BJ (cell line): ENCODE data around the gene KBTBD12. TPM values are rescaled to one million over a fixed set of nuclear protein-coding genes. Genes with fewer than 3 reads are reported as not detected.

Source experiments
- CTCF ChIA-PET: fragments of 350-600 bp; formaldehyde crosslinking; extraction: SDS; loops from one replicate; lab custom pipeline; 2021; ENCODE audit warnings: antibody characterized with exemption, inconsistent platforms; lab: Yijun Ruan, JAX
- POLR2A ChIA-PET: fragments of 300-600 bp; sonication (Branson Sonifier 250); formaldehyde crosslinking; extraction: SDS; loops from one replicate; lab custom pipeline; 2021; ENCODE audit warnings: antibody characterized with exemption; lab: Charles Lee
- DNase-seq: peaks from one replicate; pipeline ENCODE4 v3.0.0-alpha.2; 2011; ENCODE audit warnings: low read depth
- H3K27me3 ChIP-seq: 2 replicates; pipeline ENCODE4 v1.6.0; 2011; ENCODE audit warnings: low read length; ENCODE audit not compliant: control insufficient read depth, insufficient read depth
- H3K36me3 ChIP-seq: 2 replicates; pipeline ENCODE4 v1.5.1; 2011; ENCODE audit warnings: low read length; ENCODE audit not compliant: control insufficient read depth, insufficient read depth
- H3K4me3 ChIP-seq: 2 replicates; pipeline ENCODE4 v1.5.1; 2011; ENCODE audit warnings: low read depth, mild to moderate bottlenecking, control low read depth, low read length
- CTCF ChIP-seq: IDR thresholded peaks from 2 replicates; pipeline ENCODE4 v1.5.1; 2011; ENCODE audit warnings: low read depth, mild to moderate bottlenecking, control low read depth, inconsistent platforms, low read length, moderate library complexity; ENCODE audit not compliant: insufficient read depth
- polyA plus RNA-seq: library from polyadenylated mRNA; depleted of rRNA; stranded (reverse); fragments of >200 nt; gene quantifications from 2 replicates; pipeline ENCODE4 v1.2.3, GENCODE V29; 2011

The KBTBD12 gene
- polyA plus RNA-seq, 1 experiment = not detected

GRCh38 chr3:127981097-127981496 lies 66.1 kb downstream of the KBTBD12 start:
- POLR2A ChIA-PET = no interaction called here
- CTCF ChIA-PET = interaction anchor here (1.5 to 2.2 kb wide), 2 partner anchors 8 to 10 kb away, joined by 3 to 6 read pairs; no protein-coding TSS in a partner anchor

GRCh38 chr3:127982155-127982554 lies 67.1 kb downstream of the KBTBD12 start:
- H3K27me3 ChIP-seq = no peaks in the 10 kb centered on the region
- H3K36me3 ChIP-seq = no peaks in the 10 kb centered on the region
- TF ChIP-seq CTCF = no peak
- no peak for DNase-seq
- POLR2A ChIA-PET = no interaction called here
- CTCF ChIA-PET = interaction anchor here (0.6 to 2.2 kb wide), 3 partner anchors 9 to 85 kb away, joined by 3 to 6 read pairs (median 3); no protein-coding TSS in a partner anchor
- H3K4me3 ChIP-seq = no peak overlapping the region

More at GRCh38 chr3:127981097-127981496, 66.1 kb downstream of the KBTBD12 start:
- Histone ChIP-seq H3K4me3 (no peak overlapping the region), H3K27me3 (no peaks in the 10 kb centered on the region), H3K36me3 (no peaks in the 10 kb centered on the region)
- no peak for TF ChIP-seq CTCF
- DNase-seq = no peak

GRCh38 chr3:127984241-127984975 lies 69.4 kb downstream of the KBTBD12 start:
- Histone ChIP-seq H3K4me3 (no peak overlapping the region), H3K27me3 (peaks cover 2% of the 10 kb centered on the region; the same call in 1 of the 2 replicates), H3K36me3 (no peaks in the 10 kb centered on the region)
- POLR2A ChIA-PET = no interaction called here
- DNase-seq = peak; percentile 63
- no peak for TF ChIP-seq CTCF
- CTCF ChIA-PET = interaction anchor here (0.7 to 1.4 kb wide), 2 partner anchors 10 to 332 kb away, joined by 3 read pairs; no protein-coding TSS in a partner anchor

- Histone ChIP-seq H3K36me3 (no peaks in the 10 kb centered on the region), H3K4me3 (no peak overlapping the region), H3K27me3 (peaks cover 2% of the 10 kb centered on the region; the same call in 1 of the 2 replicates)
- no peak for TF ChIP-seq CTCF
- DNase-seq = no peak
- ChIA-PET CTCF (interaction anchor here (0.7 to 1.4 kb wide), 3 partner anchors 11 to 333 kb away, joined by 3 read pairs; no protein-coding TSS in a partner anchor), POLR2A (no interaction called here)
Observed at GRCh38 chr3:127985216-127985615, 70.2 kb downstream of the KBTBD12 start.

GRCh38 chr3:127985655-127986225 lies 70.7 kb downstream of the KBTBD12 start:
- Histone ChIP-seq H3K36me3 (no peaks in the 10 kb centered on the region), H3K4me3 (no peak overlapping the region), H3K27me3 (peaks cover 2% of the 10 kb centered on the region; the same call in 1 of the 2 replicates)
- DNase-seq = no peak
- CTCF ChIA-PET = interaction anchor here (1.1 to 1.4 kb wide), 2 partner anchors 24 to 333 kb away, joined by 3 read pairs; no protein-coding TSS in a partner anchor
- TF ChIP-seq CTCF = no peak
- POLR2A ChIA-PET = no interaction called here
